HL-60 (cell line): Measurements from ENCODE around the gene WRAP73.

ENCODE experiments used
- DNase-seq, 2 experiments: peaks; one replicate each; pipeline ENCODE4 v3.0.0-alpha.2; 2010 to 2020; ENCODE audit warnings: low read depth in 1 of 2, low spot score in 1 of 2
- H3K27ac ChIP-seq: fragments of 250-450 bp; sonication (Bioruptor Pico); replicated peaks from 2 replicates; pipeline ENCODE4 v1.5.1; 2020; ENCODE audit warnings: mild to moderate bottlenecking, moderate library complexity
- H3K27me3 ChIP-seq: fragments of 250-450 bp; sonication (Bioruptor Pico); 2 replicates; pipeline ENCODE4 v1.5.1; 2021; ENCODE audit warnings: mild to moderate bottlenecking, moderate library complexity; ENCODE audit not compliant: insufficient read depth, poor library complexity, severe bottlenecking
- H3K4me3 ChIP-seq: replicated peaks from 2 replicates; pipeline ENCODE4 v1.5.1; 2011; ENCODE audit warnings: mild to moderate bottlenecking, control low read depth, low read length; ENCODE audit not compliant: insufficient read depth
- CTCF ChIP-seq: IDR thresholded peaks from one replicate; pipeline ENCODE4 v1.5.1; 2011; ENCODE audit warnings: low read length, control low read depth, inconsistent platforms; ENCODE audit not compliant: insufficient read depth
- GABPA ChIP-seq: IDR thresholded peaks from 2 replicates; pipeline ENCODE4 v1.6.1; 2012; ENCODE audit warnings: low read depth
- POLR2AphosphoS5 ChIP-seq: IDR thresholded peaks from 2 replicates; pipeline ENCODE4 v1.6.1; 2012; ENCODE audit warnings: low read depth
- REST ChIP-seq: IDR thresholded peaks from 2 replicates; pipeline ENCODE4 v1.6.1; 2012; ENCODE audit warnings: low read depth; ENCODE audit not compliant: insufficient replicate concordance
- SPI1 ChIP-seq: IDR thresholded peaks from 2 replicates; pipeline ENCODE4 v1.6.1; 2012; ENCODE audit warnings: low read depth, mild to moderate bottlenecking, borderline replicate concordance

The WRAP73 gene

GRCh38 chr1:3683197-3683596 lies 33.3 kb upstream of the WRAP73 start:
- Histone ChIP-seq H3K27ac (no peak overlapping the region), H3K4me3 (no peak overlapping the region), H3K27me3 (no peaks in the 10 kb centered on the region)
- TF ChIP-seq GABPA, result no peak
- no peak for TF ChIP-seq SPI1
- TF ChIP-seq REST, result no peak
- TF ChIP-seq CTCF, result no peak
- no peak for TF ChIP-seq POLR2AphosphoS5
- no peak for DNase-seq

- TF ChIP-seq SPI1 (no peak), CTCF (no peak), GABPA (no peak), POLR2AphosphoS5 (no peak), REST (no peak)
- H3K27ac ChIP-seq, result no peak overlapping the region
- H3K4me3 ChIP-seq, result no peak overlapping the region
- no peaks in the 10 kb centered on the region for H3K27me3 ChIP-seq
- DNase-seq, result no peak
These were observed 32.2 kb upstream of the WRAP73 start for GRCh38 chr1:3681898-3682806.

- no peak for DNase-seq
- TF ChIP-seq CTCF (no peak), GABPA (no peak), POLR2AphosphoS5 (no peak)
- Histone ChIP-seq H3K4me3 (no peak overlapping the region), H3K27ac (no peak overlapping the region), H3K27me3 (no peaks in the 10 kb centered on the region)
These were observed 31.5 kb upstream of the WRAP73 start for GRCh38 chr1:3681231-3681897.
